Measurements from ENCODE around the gene C6orf15.

Gene C6orf15

GRCh38 chr6:31103136-31103535, 9.2 kb downstream of the C6orf15 start:
- Mint-ChIP-seq H3K27ac (no peak overlapping the region), H3K36me3 (ENCODE audit: low read depth) (no peaks in the 10 kb centered on the region), H3K9me3 (no peaks in the 10 kb centered on the region), H3K4me1 (peaks cover 5% of the 10 kb centered on the region), H3K27me3 (ENCODE audit: low read depth, poor library complexity) (peaks cover 15% of the 10 kb centered on the region), H3K4me3 (no peak overlapping the region)
- TF ChIP-seq CTCF (IDR thresholded peaks at IDR 0.05): no peak
- no peak for DNase-seq

GRCh38 chr6:31098449-31098938, 13.9 kb downstream of the C6orf15 start:
- H3K4me3 Mint-ChIP-seq: no peak overlapping the region
- H3K9me3 Mint-ChIP-seq: no peaks in the 10 kb centered on the region
- no peaks in the 10 kb centered on the region for H3K36me3 Mint-ChIP-seq (ENCODE audit: low read depth)
- DNase-seq: no peak
- H3K27me3 Mint-ChIP-seq (ENCODE audit: low read depth, poor library complexity): peaks cover 23% of the 10 kb centered on the region
- H3K27ac Mint-ChIP-seq: no peak overlapping the region
- no peaks in the 10 kb centered on the region for H3K4me1 Mint-ChIP-seq
- TF ChIP-seq CTCF (IDR thresholded peaks at IDR 0.05): no peak

- Mint-ChIP-seq H3K36me3 (ENCODE audit: low read depth) (no peaks in the 10 kb centered on the region), H3K27ac (no peak overlapping the region), H3K4me1 (no peaks in the 10 kb centered on the region), H3K4me3 (no peak overlapping the region), H3K9me3 (no peaks in the 10 kb centered on the region), H3K27me3 (ENCODE audit: low read depth, poor library complexity) (peaks cover 19% of the 10 kb centered on the region)
- TF ChIP-seq CTCF (IDR thresholded peaks at IDR 0.05): no peak
- no peak for DNase-seq
These were observed 15.7 kb downstream of the C6orf15 start for GRCh38 chr6:31096656-31097055.

GRCh38 chr6:31096215-31096614, 16.2 kb downstream of the C6orf15 start:
- Mint-ChIP-seq H3K27me3 (ENCODE audit: low read depth, poor library complexity) (peaks cover 17% of the 10 kb centered on the region), H3K27ac (no peak overlapping the region), H3K9me3 (no peaks in the 10 kb centered on the region), H3K4me1 (no peaks in the 10 kb centered on the region), H3K36me3 (ENCODE audit: low read depth) (no peaks in the 10 kb centered on the region), H3K4me3 (no peak overlapping the region)
- TF ChIP-seq CTCF (IDR thresholded peaks at IDR 0.05): no peak
- DNase-seq: no peak

- H3K4me1 Mint-ChIP-seq: no peaks in the 10 kb centered on the region
- no peak overlapping the region for H3K27ac Mint-ChIP-seq
- H3K9me3 Mint-ChIP-seq: no peaks in the 10 kb centered on the region
- H3K27me3 Mint-ChIP-seq (ENCODE audit: low read depth, poor library complexity): peaks cover 13% of the 10 kb centered on the region
- TF ChIP-seq CTCF (IDR thresholded peaks at IDR 0.05): no peak
- no peak overlapping the region for H3K4me3 Mint-ChIP-seq
- H3K36me3 Mint-ChIP-seq (ENCODE audit: low read depth): no peaks in the 10 kb centered on the region
- no peak for DNase-seq
These were observed 17.9 kb downstream of the C6orf15 start for GRCh38 chr6:31094389-31094881.

- DNase-seq: no peak
- H3K4me3 Mint-ChIP-seq: no peak overlapping the region
- no peaks in the 10 kb centered on the region for H3K36me3 Mint-ChIP-seq (ENCODE audit: low read depth)
These were observed 19.4 kb downstream of the C6orf15 start for GRCh38 chr6:31092769-31093505.

More at GRCh38 chr6:31092769-31093505, 19.4 kb downstream of the C6orf15 start:
- TF ChIP-seq CTCF (IDR thresholded peaks at IDR 0.05): no peak
- Mint-ChIP-seq H3K27me3 (ENCODE audit: low read depth, poor library complexity) (peaks cover 19% of the 10 kb centered on the region), H3K9me3 (no peaks in the 10 kb centered on the region), H3K27ac (no peak overlapping the region), H3K4me1 (no peaks in the 10 kb centered on the region)
